Stimulated activated naive CD4-positive, alpha-beta T cell treated with Interleukin-2 at 50 U/mL for 16 hours (primary cell): Measurements from ENCODE around the gene STBD1.
"Not testable (repeated sequence)": the region's sequence is repeated elsewhere in the genome, so short reads cannot be mapped to it uniquely, and the experiment has no call there.

ENCODE experiments used
- DNase-seq: peaks from one replicate; lab custom pipeline; 2025; lab: John Stamatoyannopoulos, UW

STBD1 gene

DNA sequence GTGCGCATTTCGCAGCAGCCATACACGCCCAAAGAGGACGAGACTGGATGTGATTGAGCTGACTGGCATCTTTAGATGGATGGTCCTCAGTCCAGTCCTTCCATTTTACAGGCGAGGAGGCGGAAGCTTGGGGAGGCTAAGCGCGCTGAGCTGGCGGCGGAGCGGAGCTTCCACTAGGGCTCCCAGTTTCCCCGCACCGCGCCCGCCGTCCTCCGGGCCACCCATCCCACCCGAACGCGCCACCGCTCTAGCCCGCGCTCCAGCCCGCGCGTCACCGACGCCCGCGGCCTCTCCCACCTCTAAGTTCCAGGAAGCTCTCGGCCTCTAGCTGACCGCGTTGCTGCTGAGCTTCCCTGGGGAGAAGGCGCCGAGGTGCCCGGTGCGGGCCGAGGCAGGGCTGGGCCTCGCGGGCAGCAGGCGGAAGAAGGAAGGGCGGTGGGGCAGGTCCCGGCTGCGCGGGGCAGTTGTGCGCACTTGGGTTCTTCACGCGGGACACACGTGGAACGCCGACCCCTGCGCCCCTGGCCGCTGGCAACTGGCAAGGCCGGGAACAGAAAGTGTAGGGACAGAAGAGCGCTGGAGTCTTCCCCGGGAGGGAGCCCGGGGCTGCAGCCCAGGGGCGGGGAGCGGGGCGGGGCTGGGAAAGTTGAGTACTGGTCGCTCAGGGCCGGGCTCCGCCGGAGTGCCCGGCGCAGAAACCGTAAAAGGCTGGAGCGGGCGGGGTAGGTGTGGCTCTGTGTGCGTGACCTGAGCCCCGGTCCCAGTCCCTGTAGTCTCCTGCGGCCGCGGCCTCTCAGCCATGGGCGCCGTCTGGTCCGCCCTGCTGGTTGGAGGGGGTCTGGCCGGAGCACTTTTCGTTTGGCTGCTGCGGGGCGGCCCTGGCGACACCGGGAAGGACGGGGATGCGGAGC is at the start of gene STBD1:
TSS of gene STBD1 (plus strand) at position 763 of the 911 bp plus-strand sequence. CDS start at position 800, 37 bp downstream.
- peak; percentile 29 for DNase-seq

DNA sequence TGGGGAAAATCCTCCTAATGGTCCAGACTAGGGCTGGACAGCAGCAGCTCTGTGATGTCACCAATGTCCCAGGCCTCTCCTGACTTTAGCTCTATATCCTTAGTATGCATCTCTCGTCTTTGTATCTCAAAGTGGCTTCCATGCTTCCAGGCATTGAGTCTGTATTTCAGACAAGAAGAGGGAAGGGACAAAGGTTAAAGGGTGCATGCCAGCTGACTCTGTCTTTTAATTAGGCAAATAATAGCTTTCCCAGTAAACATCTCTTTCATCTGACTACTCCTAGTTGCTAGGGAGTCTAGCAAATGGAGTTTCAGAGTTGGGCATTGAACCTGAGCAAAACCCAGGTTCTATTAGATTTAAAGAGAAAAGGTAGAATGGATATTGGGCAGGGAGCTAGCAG is 49.6 kb upstream of the STBD1 start:
- no peak for DNase-seq

DNA sequence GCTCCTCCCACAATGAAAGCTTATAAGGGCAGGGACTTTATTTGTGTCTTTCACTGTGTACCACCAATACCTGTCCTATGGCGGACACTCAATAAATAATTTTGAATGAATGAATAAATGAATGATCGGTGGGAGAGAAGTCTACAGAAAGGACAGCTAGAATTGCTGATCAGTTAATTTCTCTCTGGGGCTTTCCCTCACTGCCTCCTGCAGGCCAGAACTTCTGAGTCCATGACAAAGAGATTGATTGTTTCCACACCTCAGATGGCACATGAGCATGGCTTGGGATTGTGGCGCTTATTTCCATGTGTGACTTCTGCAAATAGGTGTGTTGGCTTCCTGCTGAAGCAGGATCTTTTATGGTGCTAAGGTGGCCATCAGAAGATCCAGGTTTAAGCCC is 48.7 kb upstream of the STBD1 start:
- DNase-seq, result no peak

DNA sequence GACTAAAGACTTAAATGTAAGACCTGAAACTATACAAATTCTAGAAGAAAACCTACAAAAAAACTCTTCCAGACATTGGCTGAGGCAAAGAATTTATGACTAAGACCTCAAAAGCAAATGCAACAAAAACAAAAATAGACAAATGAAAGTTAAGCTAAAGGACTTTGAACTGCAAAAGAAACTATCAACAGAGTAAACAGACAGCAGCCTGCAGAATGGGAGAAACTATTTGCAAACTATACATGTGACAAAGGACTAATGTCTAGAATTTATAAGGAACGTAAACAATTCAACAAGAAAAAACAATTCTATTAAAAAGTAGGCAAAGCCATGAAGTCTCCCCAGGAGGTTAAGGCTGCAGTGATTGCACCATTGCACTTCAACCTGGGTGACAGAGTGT is 46.0 kb upstream of the STBD1 start:
- no peak for DNase-seq

DNA sequence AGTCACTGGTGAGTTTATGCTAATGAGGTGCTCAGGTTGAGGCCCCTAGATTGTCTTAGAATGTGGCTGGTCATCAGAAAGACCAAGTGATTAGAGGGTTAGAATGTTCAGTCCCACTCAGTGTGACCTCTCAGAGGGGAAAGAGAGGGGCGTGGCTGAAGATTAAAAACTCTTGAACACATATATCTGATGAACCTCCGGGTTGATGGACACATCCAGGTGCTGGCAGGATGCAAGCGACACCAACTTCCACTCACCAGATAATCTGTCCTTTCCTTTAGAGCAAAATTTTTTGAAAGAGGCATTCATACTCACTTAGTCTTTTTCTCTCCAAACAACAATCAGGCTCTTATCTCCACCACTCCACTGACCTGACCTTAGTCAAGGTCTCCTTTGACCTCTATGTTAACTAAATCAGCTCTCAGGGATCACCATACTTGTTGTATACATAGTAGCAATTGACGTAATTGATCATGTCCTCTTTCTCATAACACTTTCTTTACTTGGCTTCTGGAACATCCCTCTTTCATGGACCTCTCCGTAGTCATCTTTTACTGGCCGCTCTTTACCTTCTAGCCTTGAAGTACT is 40.8 kb upstream of the STBD1 start:
- no peak for DNase-seq

DNA sequence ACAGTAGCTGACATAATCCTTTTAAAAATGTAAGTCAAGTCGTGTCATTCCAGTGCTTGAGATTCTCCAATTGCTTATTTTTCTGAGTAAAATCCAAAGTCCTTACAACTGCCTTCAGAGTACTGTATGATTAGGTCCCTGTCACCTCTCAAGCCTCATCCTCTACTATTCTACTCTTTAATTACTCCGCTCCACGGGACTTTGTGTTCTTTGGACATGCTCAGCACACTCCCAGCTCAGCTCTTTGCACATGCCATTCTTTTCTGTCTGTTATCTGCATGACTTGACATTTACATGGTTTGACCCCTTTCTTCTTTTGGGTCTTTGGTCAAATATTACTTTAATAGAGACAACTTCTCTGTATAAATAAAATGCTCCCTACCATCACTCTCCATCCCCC is 39.9 kb upstream of the STBD1 start:
- no peak for DNase-seq

DNA sequence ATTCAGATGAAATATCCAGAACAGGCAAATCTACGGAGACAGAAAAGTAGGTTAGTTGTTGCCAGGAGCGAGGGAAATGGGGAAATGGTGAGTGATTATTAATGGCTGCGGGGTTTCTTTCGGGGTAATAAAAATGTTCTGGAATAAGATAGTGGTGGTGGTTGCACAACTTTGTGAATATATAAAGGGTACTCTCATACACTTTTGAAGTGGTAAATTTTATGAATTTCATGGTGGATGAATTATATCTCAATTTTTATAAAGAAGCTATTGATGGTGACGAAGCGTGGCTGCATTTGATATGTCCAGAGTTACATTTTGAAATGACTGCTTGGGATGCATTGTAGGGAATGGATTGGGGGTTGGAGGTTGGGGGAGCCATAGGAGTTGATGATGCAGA is 38.7 kb upstream of the STBD1 start:
- no peak for DNase-seq

DNA sequence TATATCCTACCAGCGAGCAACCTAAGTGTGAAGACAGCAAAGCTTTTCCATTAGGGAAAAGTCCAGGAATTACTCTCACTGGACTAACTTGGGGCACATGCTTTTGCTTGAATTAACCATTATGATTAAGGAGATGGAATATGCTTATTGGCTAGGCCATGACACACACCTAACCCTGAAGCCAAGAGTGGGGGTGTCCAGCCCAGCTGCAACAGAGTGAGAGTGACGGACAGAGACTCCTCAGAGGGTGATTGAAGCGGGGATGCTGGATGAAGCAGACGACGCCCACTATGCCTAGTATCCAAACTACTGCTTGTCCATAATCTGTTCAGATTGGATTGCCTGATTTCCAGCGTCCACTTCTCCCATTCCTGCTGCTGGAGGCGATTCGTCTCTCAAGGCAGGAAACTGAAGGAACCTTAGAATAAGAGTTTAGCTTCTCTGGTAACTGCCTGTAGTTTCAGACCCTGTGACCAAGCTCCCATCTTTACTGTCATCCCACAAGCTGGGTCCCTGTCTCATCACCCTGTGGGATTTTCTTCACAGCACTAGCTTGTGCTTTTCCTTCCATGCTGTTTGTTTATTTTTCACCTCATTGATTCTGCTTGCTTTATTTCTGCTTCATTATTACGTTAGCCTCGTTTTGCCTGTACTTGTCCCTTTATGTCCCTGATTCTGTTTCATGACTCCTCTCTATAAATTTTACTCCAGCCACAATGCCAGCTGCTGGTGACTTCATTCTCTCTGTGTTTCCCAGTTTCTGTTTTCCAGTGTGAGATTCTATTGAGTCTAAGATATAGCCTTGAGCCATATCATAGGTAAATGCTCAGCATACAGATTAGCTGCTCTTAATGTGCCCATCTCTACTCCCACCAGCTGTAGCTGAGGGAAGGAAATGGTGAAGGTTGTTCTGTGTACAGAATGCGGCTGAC is 36.0 kb upstream of the STBD1 start:
- DNase-seq, result no peak

DNA sequence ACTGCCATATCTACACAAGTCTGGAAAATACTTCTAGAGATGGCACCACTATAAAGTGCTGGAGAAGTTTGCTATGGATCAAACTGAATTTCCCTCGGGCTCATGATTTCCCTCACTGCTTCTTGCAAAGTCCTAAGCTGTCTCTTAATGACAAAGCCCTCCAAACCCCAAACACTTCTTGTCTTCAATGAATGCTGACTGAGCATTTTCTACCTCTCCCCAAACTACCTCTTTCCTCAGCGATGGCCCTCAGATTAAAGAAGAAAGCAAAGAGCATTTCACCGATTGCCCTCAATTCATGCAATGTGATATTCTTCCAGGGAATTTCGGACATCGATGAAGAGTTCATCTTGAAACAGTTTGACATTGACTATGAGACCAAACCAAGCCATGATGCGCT is 35.3 kb upstream of the STBD1 start:
- no peak for DNase-seq

DNA sequence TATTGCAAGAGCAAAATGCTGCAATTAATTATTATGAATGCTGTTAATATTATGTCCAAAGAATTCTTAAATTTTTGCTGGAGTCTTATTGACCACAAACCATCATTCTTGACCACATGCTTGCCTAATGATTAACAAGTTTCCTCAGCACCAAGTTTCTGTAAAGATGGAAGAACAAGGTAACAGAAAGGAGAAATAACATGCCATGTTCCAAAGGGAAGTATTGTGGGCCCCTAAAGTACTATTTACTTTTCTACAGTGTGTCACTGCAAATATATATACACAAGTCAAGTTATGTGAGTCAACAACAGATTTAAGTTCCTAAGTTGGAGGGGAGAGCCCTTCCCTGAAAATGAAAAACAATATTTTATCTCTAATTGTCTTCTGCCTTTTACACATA is 34.5 kb upstream of the STBD1 start:
- DNase-seq, result no peak

DNA sequence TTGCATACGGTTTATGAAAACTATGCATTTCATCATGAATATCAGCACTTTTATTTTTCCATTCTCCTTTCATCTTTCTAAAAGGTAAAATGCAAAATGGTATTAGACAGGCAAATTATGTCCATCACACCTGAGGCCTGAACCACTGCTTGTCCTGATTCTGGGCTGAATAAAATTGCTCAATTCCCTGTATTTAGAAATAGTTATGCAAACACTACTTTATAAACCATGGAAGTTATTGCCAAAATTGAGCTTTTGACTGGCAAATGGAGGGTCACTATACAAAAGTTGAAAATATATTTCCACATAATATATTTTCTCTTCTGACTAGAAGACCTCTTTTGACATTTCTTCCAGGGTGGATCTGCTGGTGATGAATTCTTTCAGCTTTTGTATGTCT is 34.0 kb upstream of the STBD1 start:
- no peak for DNase-seq

DNA sequence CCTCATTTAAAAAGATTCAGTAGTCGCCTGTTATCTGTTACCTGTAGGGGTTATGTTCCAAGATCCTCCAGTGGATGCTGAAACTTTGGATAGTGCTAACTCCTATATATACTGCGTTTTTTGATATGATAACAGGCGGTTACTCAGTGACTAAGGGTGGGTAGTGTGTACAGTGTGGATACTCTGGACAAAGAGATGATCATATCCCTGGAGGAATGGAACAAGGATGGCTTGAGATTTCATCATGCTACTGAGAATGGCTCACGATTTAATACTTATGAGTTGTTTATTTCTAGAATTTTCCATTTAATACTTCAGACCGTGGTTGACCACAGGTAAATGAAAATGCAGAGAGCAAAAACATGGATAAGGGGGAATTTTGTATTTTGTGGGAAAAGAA is 33.5 kb upstream of the STBD1 start:
- no peak for DNase-seq

DNA sequence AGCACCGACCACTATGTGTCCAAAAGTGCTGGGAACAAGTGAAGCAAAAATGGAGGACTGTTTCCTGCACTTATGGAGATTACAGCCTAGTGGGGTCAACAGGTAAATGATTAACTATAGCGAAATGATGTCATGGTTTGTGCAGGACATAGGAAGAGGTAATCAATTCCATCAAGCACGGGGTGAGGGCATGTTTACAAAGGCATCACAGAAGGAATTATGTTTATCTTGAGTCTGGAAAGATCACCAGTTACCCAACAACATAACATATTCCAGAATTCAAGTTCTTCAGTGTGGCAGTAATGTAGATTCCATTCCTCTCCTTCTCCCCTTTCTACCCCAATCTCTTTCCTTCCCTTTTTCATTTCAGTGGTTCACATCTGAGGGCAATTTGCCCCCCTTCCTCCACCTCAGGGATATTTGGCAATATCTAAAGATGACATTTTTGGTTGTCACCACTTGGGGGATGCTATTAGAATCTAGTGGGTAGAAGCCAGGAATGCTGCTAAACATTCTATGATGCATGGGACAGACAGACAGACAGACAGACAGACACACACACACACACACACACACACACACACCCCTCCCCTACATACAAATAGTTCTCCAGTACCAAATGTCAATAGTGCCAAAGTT is 30.9 kb upstream of the STBD1 start:
- no peak for DNase-seq

DNA sequence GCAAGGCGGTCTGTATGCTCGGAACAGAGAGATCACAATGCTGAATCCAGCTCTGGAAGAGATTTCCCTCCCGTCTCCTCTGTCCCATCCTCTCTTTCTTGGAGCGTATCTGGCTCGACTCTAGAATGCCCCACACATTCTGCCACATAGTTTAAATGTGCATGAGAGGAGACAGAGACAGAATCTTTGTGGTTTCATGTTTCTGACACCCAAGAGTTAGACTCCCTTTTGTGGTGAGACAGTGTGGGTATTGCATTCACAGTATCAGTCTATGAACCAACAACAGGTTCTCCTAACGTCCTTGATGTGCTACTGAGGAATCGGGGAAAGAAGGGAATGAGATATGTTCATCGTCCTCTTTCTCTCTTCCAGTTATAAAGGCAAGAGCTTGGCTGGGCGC is 29.7 kb upstream of the STBD1 start:
- no peak for DNase-seq

DNA sequence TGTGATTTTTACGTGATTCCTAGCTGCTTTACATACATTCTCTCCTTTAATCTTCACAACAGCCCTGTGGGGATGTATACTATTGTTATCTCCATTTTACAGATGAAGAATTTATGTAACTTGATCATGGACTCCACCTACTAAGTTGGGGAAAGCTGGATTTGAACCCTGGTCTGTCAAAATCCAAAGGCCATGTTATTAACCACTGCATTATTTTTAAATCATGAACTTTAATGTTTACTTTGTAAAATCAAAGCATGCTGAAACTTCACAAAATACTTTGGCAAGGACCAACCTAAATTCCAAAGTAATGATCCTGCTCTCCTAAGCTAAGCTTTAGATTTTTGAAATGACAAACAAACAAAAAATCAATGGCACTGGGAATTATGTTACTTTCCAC is 28.9 kb upstream of the STBD1 start:
- DNase-seq, result no peak

DNA sequence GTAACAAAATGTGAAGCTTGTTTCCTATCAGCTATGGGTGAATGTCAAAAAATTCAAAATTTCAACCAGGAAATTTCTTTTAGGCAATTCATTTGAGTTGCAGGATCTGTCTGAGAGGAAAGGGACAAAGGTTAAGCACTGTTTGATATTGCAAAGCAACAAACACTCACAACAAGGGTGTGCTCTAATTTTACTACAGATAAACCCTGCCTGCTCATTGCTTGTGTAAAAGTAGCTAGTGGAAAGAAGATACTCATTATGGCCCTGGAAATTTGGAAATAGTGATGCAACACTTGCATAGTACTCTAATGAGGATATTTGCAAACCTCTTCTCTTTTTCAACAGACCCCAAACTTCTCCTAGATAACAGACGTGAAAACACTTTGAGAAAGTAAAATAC is 27.9 kb upstream of the STBD1 start:
- DNase-seq, result no peak

DNA sequence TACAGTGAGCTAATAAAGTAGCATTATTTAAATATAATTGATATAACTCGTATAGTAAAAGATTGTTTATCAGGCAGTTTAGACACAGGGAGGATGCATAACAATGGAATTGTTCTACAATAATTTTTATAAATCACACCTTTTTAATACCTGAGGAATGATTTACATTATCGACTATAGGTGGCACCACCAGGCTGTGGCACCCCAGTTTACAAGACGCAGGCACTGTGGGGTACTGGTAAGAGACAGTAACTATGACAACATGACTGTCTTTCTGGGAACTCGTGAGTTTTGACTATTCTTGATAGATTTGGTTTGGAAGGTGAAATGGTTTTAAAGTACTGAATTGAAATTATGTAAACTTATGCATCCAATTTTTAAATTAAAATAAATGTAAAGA is 27.1 kb upstream of the STBD1 start:
- DNase-seq, result no peak

DNA sequence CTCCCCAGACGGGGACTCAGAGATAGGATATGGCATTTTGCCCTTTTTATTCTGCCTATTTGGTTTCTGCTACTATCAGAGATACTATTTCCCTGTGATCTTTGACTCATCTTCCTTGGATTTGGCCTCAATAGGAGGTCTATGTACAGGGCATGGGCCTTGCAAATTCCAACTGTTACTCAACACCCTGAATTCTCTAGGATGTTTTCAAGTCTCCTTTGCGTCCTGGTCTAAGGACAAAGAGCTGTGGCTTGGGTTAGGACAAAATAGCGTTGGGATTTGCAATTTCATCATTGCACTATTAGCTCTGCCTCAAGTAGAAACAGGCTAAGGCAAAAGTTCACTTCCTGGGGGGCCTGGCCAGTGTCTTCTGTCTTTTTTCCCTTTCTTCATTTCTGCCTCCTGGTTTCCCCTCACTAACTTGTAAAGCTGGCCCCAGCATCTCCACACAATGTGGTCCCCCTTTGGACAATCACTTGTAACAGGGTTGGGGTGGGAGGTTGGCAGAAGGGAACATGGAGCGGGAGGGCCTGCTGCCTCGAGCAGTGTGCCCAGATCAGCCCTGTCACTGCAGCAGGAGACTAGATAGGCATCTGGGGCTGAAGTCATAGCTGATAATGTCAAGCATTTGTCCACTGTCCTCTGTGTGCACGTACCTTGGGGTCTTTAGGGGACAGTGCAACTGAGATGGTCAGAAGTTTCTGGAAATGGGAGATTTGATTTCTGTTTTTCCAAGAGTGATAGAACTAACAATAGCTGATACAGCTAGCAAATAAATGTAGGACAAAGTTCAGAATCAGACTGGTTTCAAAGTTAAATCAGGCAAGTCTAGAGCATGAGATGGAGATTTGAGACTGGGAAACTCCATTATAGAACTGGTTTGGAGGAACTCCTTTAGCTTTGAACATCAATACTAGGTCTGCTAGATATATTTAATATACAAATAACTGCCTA is 25.8 kb upstream of the STBD1 start:
- DNase-seq, result no peak

DNA sequence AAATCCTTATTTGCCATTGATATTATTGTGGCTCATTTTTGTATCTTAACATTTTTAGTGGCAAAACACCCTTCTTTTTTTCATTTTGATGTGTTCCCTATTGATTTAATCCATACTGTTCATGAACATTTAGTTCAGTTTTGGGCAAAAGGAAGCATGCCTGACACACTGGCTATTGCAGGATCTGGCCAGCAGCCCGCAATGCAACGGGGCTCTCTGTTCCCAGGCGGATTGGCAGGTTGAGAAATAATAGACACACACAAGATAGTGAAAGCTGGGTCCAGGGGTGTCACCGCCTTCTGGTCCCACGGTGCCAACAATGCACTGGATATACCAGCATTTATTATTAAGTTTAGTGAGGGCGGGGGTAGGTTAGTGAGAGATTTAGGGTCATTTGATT is 24.9 kb upstream of the STBD1 start:
- not testable (repeated sequence) for DNase-seq

DNA sequence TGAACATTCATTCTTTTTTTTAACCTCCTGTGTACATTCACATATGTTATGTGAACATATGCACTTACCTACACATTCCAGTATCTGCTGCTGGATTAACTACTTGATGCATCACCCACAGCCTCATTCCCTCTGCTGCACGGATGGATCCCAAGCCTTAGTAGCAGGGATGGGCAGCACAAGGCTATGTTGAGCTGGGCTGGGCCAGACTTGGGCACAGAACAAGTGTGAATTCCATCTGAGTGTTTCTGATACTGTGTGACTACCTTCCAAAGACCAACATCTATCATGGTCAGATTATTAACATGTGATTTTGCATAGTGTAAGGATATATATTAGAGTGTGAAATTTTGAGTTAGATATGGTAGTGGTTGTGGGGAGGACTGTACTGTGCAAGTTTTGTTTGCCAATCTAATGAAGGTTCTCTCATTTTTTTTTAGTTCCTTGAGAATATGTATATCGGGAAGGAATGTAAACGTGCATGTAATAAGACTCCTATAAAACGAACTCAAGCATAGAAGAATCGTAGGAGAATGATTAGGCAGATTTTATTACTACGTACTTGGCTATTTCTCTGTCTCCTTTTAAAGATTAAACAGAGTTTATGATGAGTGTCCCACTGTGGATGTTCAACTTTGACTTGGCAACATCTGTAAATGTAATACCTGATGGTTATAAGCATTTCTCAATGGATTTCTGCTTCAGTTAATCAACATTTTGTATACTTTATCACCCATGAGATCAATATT is 23.4 kb upstream of the STBD1 start:
- no peak for DNase-seq
